CD4-positive, alpha-beta T cell treated with Interleukin-6 for 4 hours (primary cell): ENCODE data around the gene CAPN12.

ENCODE experiments used
- DNase-seq: peaks from one replicate; pipeline ENCODE4 v3.0.0-alpha.2; 2020; ENCODE audit warnings: mixed read lengths

Gene CAPN12

GRCh38 chr19:38692458-38693379 is 51.6 kb downstream of the CAPN12 start:
- DNase-seq = no peak

GRCh38 chr19:38691938-38692457 is 52.3 kb downstream of the CAPN12 start:
- DNase-seq = no peak

- DNase-seq = no peak
Measured at GRCh38 chr19:38690832-38691231, 53.4 kb downstream of the CAPN12 start.

GRCh38 chr19:38690146-38690545 is 54.1 kb downstream of the CAPN12 start:
- no peak for DNase-seq

- DNase-seq = no peak
Measured at GRCh38 chr19:38687837-38688378, 56.4 kb downstream of the CAPN12 start.

GRCh38 chr19:38686530-38686888 is 57.8 kb downstream of the CAPN12 start:
- DNase-seq = peak; percentile 25

- DNase-seq = no peak
Measured at GRCh38 chr19:38685666-38686529, 58.4 kb downstream of the CAPN12 start.

GRCh38 chr19:38684862-38685665 is 59.2 kb downstream of the CAPN12 start:
- no peak for DNase-seq

GRCh38 chr19:38684078-38684861 is 60.0 kb downstream of the CAPN12 start:
- DNase-seq = peak; percentile 21

- DNase-seq = peak; percentile 69
Measured at GRCh38 chr19:38683393-38684077, 60.7 kb downstream of the CAPN12 start.

GRCh38 chr19:38682872-38683392 is 61.3 kb downstream of the CAPN12 start:
- DNase-seq = no peak

GRCh38 chr19:38682195-38682867 is 61.9 kb downstream of the CAPN12 start:
- no peak for DNase-seq
